HEK293T (cell line): Measurements from ENCODE around the gene EFCAB6.

ENCODE experiments used
- ARNT ChIP-seq: fragments of 450-650 bp; IDR thresholded peaks from 2 replicates; pipeline ENCODE4 v1.6.1; 2017; ENCODE audit warnings: mild to moderate bottlenecking
- BHLHE40 ChIP-seq: fragments of 450-650 bp; IDR thresholded peaks from 2 replicates; pipeline ENCODE4 v1.6.1; 2016; ENCODE audit warnings: mild to moderate bottlenecking, moderate library complexity, borderline replicate concordance
- CTBP1 ChIP-seq: fragments of 450-650 bp; IDR thresholded peaks from 2 replicates; pipeline ENCODE4 v1.6.1; 2016; ENCODE audit warnings: borderline replicate concordance
- ELF4 ChIP-seq: fragments of 450-650 bp; IDR thresholded peaks from 2 replicates; pipeline ENCODE4 v1.6.1; 2017; ENCODE audit warnings: antibody characterized with exemption
- FOXA1 ChIP-seq: fragments of 450-650 bp; IDR thresholded peaks from 2 replicates; pipeline ENCODE4 v1.6.1; 2016; ENCODE audit warnings: mild to moderate bottlenecking
- FOXK2 ChIP-seq: fragments of 450-650 bp; IDR thresholded peaks from 2 replicates; pipeline ENCODE4 v1.6.1; 2016; ENCODE audit warnings: mild to moderate bottlenecking
- FOXM1 ChIP-seq: fragments of 450-650 bp; IDR thresholded peaks from 2 replicates; pipeline ENCODE4 v1.6.1; 2017; ENCODE audit warnings: mild to moderate bottlenecking, borderline replicate concordance
- L3MBTL2 ChIP-seq: fragments of 450-650 bp; conservative IDR thresholded peaks from 2 replicates; pipeline ENCODE4 v1.6.1; 2016; ENCODE audit warnings: mild to moderate bottlenecking
- LEF1 ChIP-seq: fragments of 450-650 bp; IDR thresholded peaks from 2 replicates; pipeline ENCODE4 v1.6.1; 2017; ENCODE audit warnings: mild to moderate bottlenecking, borderline replicate concordance
- NFRKB ChIP-seq: fragments of 450-650 bp; IDR thresholded peaks from 2 replicates; pipeline ENCODE4 v1.6.1; 2016; ENCODE audit warnings: mild to moderate bottlenecking, moderate library complexity
- SP1 ChIP-seq: fragments of 450-650 bp; IDR thresholded peaks from 2 replicates; pipeline ENCODE4 v1.6.1; 2017
- SUZ12 ChIP-seq: fragments of 450-650 bp; IDR thresholded peaks from 2 replicates; pipeline ENCODE4 v1.6.1; 2016; ENCODE audit warnings: mild to moderate bottlenecking
- TARDBP ChIP-seq: fragments of 450-650 bp; IDR thresholded peaks from 2 replicates; pipeline ENCODE4 v1.6.1; 2016
- TF ChIP-seq, protein P1 (sequence below): fragments of 450-650 bp; IDR thresholded peaks from 2 replicates; pipeline ENCODE4 v1.6.1; 2016

GRCh38 chr22:43485502-43486089 is 326.5 kb downstream of the EFCAB6 start:
- TF ChIP-seq BHLHE40 = no peak
- TF ChIP-seq FOXK2 = no peak
- TF ChIP-seq TARDBP = no peak
- no peak for TF ChIP-seq SP1
- TF ChIP-seq SUZ12 = no peak
- no peak for TF ChIP-seq L3MBTL2
- no peak for TF ChIP-seq CTBP1
- no peak for TF ChIP-seq FOXM1
- TF ChIP-seq ARNT = no peak
- TF ChIP-seq, protein P1, sequence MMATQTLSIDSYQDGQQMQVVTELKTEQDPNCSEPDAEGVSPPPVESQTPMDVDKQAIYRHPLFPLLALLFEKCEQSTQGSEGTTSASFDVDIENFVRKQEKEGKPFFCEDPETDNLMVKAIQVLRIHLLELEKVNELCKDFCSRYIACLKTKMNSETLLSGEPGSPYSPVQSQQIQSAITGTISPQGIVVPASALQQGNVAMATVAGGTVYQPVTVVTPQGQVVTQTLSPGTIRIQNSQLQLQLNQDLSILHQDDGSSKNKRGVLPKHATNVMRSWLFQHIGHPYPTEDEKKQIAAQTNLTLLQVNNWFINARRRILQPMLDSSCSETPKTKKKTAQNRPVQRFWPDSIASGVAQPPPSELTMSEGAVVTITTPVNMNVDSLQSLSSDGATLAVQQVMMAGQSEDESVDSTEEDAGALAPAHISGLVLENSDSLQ = no peak
- TF ChIP-seq ELF4 = no peak
- no peak for TF ChIP-seq FOXA1
- no peak for TF ChIP-seq NFRKB
- no peak for TF ChIP-seq LEF1
